Measurements from ENCODE around the gene TIMM21. TPM values are rescaled to one million over a fixed set of nuclear protein-coding genes. Genes with fewer than 3 reads are reported as not detected.

Gene TIMM21
- total RNA-seq, 1 donor from 2014 or later: 32.4 TPM

- DNase-seq (ENCODE audit: extremely low read depth, low read depth, low spot score): no peak
These were observed 38.3 kb downstream of the TIMM21 start for GRCh38 chr18:74186661-74187060.

GRCh38 chr18:74190086-74190485 is 41.8 kb downstream of the TIMM21 start:
- no peak for DNase-seq (ENCODE audit: extremely low read depth, low read depth, low spot score)

- DNase-seq (ENCODE audit: extremely low read depth, low read depth, low spot score): no peak
These were observed 43.3 kb downstream of the TIMM21 start for GRCh38 chr18:74191577-74191976.

- no peak for DNase-seq (ENCODE audit: extremely low read depth, low read depth, low spot score)
These were observed 46.4 kb downstream of the TIMM21 start for GRCh38 chr18:74194691-74195090.

- DNase-seq (ENCODE audit: extremely low read depth, low read depth, low spot score): peak; percentile 50
These were observed 48.1 kb downstream of the TIMM21 start for GRCh38 chr18:74196220-74197119.

- DNase-seq (ENCODE audit: extremely low read depth, low read depth, low spot score): no peak
These were observed 49.5 kb downstream of the TIMM21 start for GRCh38 chr18:74197705-74198341.

- no peak for DNase-seq (ENCODE audit: extremely low read depth, low read depth, low spot score)
These were observed 50.1 kb downstream of the TIMM21 start for GRCh38 chr18:74198453-74198852.

- DNase-seq (ENCODE audit: extremely low read depth, low read depth, low spot score): no peak
These were observed 52.5 kb downstream of the TIMM21 start for GRCh38 chr18:74200780-74201179.

- DNase-seq (ENCODE audit: extremely low read depth, low read depth, low spot score): no peak
These were observed 55.5 kb downstream of the TIMM21 start for GRCh38 chr18:74203811-74204210.

- DNase-seq (ENCODE audit: extremely low read depth, low read depth, low spot score): no peak
These were observed 56.3 kb downstream of the TIMM21 start for GRCh38 chr18:74204526-74205152.

Other genes with a start within 250 kb of the TIMM21 start
- 0.10 and 0.23 TPM in 2 replicates for gene FBXO15, start 689 bp upstream of the TIMM21 start, total RNA-seq
- gene CYB5A, start 143.4 kb downstream of the TIMM21 start, total RNA-seq: 78.1 and 133 TPM in 2 replicates
- gene C18orf63, start 167.3 kb downstream of the TIMM21 start, total RNA-seq: not detected in 2 replicates